H1 (cell line): ENCODE data around the gene MATN4. TPM values are rescaled to one million over a fixed set of nuclear protein-coding genes. Genes with fewer than 3 reads are reported as not detected.

Source experiments
- CTCF ChIA-PET: fragments of 300-600 bp; sonication (Branson Sonifier 250); formaldehyde crosslinking; loops from one replicate; lab custom pipeline; 2021; ENCODE audit not compliant: partially characterized antibody; lab: Charles Lee
- POLR2A ChIA-PET: fragments of 300-600 bp; sonication (Branson Sonifier 250); formaldehyde crosslinking; loops from one replicate; lab custom pipeline; 2021; ENCODE audit warnings: inconsistent platforms; ENCODE audit not compliant: partially characterized antibody; lab: Charles Lee
- DNase-seq, 2 experiments: peaks; one replicate each; pipeline versions ENCODE4 v3.0.0 to v3.0.0-alpha.2; 2010 to 2022; ENCODE audit warnings: low spot score in 2 of 2, low read depth in 1 of 2, mixed read lengths in 1 of 2
- FAIRE-seq: peaks from 2 replicates; lab custom pipeline; 2011; peaks lifted over from hg19 to GRCh38; lab: Jason Lieb, UNC
- H2AFZ ChIP-seq: 2 replicates; pipeline ENCODE4 v1.8.1; 2012; ENCODE audit warnings: low read length, inconsistent platforms
- H2AK5ac ChIP-seq: 2 replicates; pipeline ENCODE4 v1.6.1; 2013; ENCODE audit warnings: low read depth, low read length
- H2BK120ac ChIP-seq: replicated peaks from 2 replicates; pipeline ENCODE3; 2013; ENCODE audit warnings: low read depth, low read length, inconsistent platforms
- H2BK12ac ChIP-seq: 2 replicates; pipeline ENCODE4 v1.6.1; 2013; ENCODE audit warnings: low read depth, low read length
- H2BK15ac ChIP-seq: 2 replicates; pipeline ENCODE4 v1.6.1; 2013; ENCODE audit warnings: low read length
- H2BK20ac ChIP-seq: 2 replicates; pipeline ENCODE4 v1.6.1; 2013; ENCODE audit warnings: low read length
- H2BK5ac ChIP-seq: 2 replicates; pipeline ENCODE4 v1.6.1; 2013; ENCODE audit warnings: low read depth, low read length
- H3K14ac ChIP-seq: 2 replicates; pipeline ENCODE4 v1.6.1; 2013; ENCODE audit warnings: inconsistent platforms; ENCODE audit not compliant: insufficient read length
- H3K18ac ChIP-seq: 2 replicates; pipeline ENCODE4 v1.6.1; 2013; ENCODE audit warnings: low read length; ENCODE audit errors: extremely low read depth
- H3K23ac ChIP-seq: 2 replicates; pipeline ENCODE4 v1.6.1; 2013; ENCODE audit warnings: inconsistent platforms; ENCODE audit not compliant: insufficient read length
- H3K23me2 ChIP-seq: 2 replicates; pipeline ENCODE4 v1.6.1; 2013; ENCODE audit warnings: low read depth, low read length
- H3K27ac ChIP-seq: 2 replicates; pipeline ENCODE4 v1.6.1; 2011; ENCODE audit warnings: low read depth, low read length, inconsistent platforms
- H3K27me3 ChIP-seq, 4 experiments: replicated peaks in 1 of 4; 1 replicate in 1 of 4; 2 replicates in 3 of 4; pipeline versions ENCODE4 v1.6.1 to v1.8.1; 2011 to 2013; ENCODE audit warnings: low read length in 3 of 4, mild to moderate bottlenecking in 3 of 4, inconsistent platforms in 2 of 4, mixed read lengths in 2 of 4, moderate library complexity in 1 of 4; ENCODE audit not compliant: control insufficient read depth in 3 of 4, insufficient read depth in 3 of 4; ENCODE audit errors: extremely low read depth in 1 of 4
- H3K36me3 ChIP-seq, 4 experiments: 2 replicates each; pipeline versions ENCODE4 v1.6.1 to v1.8.1; 2011 to 2013; ENCODE audit warnings: mild to moderate bottlenecking in 4 of 4, low read length in 3 of 4, moderate library complexity in 2 of 4, control low read depth in 1 of 4, inconsistent platforms in 1 of 4; ENCODE audit not compliant: insufficient read depth in 4 of 4, control insufficient read depth in 2 of 4
- H3K4ac ChIP-seq: replicated peaks from 2 replicates; pipeline ENCODE3; 2013; ENCODE audit warnings: low read length, low read depth, mixed read lengths, inconsistent platforms; ENCODE audit not compliant: insufficient read length
- H3K4me1 ChIP-seq, 4 experiments: replicated peaks in 1 of 4; 1 replicate in 1 of 4; 2 replicates in 3 of 4; pipeline versions ENCODE4 v1.6.1 to v1.8.1; 2011 to 2013; ENCODE audit warnings: low read length in 3 of 4, inconsistent platforms in 2 of 4, mixed read lengths in 1 of 4; ENCODE audit not compliant: insufficient read depth in 4 of 4, control insufficient read depth in 3 of 4
- H3K4me2 ChIP-seq, 2 experiments: 2 replicates each; pipeline versions ENCODE4 v1.6.1 to v1.8.1; 2011 to 2013; ENCODE audit warnings: low read depth in 2 of 2, low read length in 2 of 2, control low read depth in 1 of 2, inconsistent platforms in 1 of 2, mild to moderate bottlenecking in 1 of 2; ENCODE audit not compliant: insufficient read depth in 1 of 2
- H3K4me3 ChIP-seq, 4 experiments: fragments of 200-600, 300-600 bp in 1 of 4; sonication (generic), shearing (Covaris generic), sonication (Bioruptor Twin) in 1 of 4; 2 replicates each; pipeline versions ENCODE4 v1.5.1 to v1.8.1; 2011 to 2016; ENCODE audit warnings: low read length in 4 of 4, low read depth in 3 of 4, control low read depth in 2 of 4, inconsistent platforms in 2 of 4, mild to moderate bottlenecking in 2 of 4, mixed read lengths in 1 of 4, moderate library complexity in 1 of 4; ENCODE audit not compliant: insufficient read depth in 2 of 4; ENCODE audit errors: extremely low read depth in 1 of 4
- H3K56ac ChIP-seq: replicated peaks from 2 replicates; pipeline ENCODE3; 2013; ENCODE audit warnings: low read depth, mild to moderate bottlenecking, mixed read lengths, low read length, inconsistent platforms; ENCODE audit not compliant: insufficient read length
- H3K79me1 ChIP-seq: 2 replicates; pipeline ENCODE4 v1.6.1; 2013; ENCODE audit warnings: low read depth, low read length, control low read depth
- H3K79me2 ChIP-seq, 2 experiments: 2 replicates each; pipeline versions ENCODE4 v1.6.1 to v1.8.1; 2012 to 2013; ENCODE audit warnings: low read length in 2 of 2, mild to moderate bottlenecking in 2 of 2, inconsistent platforms in 1 of 2; ENCODE audit not compliant: insufficient read depth in 2 of 2, control insufficient read depth in 1 of 2
- H3K9ac ChIP-seq, 4 experiments: replicated peaks in 1 of 4; 1 replicate in 1 of 4; 2 replicates in 3 of 4; pipeline versions ENCODE4 v1.6.1 to v1.8.1; 2011 to 2013; ENCODE audit warnings: low read depth in 3 of 4, low read length in 3 of 4, control low read depth in 2 of 4, mild to moderate bottlenecking in 2 of 4, moderate library complexity in 2 of 4, inconsistent platforms in 1 of 4; ENCODE audit errors: extremely low read depth in 1 of 4
- H3K9me3 ChIP-seq, 2 experiments: 2 replicates each; pipeline versions ENCODE4 v1.6.1 to v1.8.1; 2012 to 2013; ENCODE audit warnings: mild to moderate bottlenecking in 2 of 2, moderate library complexity in 2 of 2, control low read depth in 1 of 2, inconsistent platforms in 1 of 2, low read depth in 1 of 2, low read length in 1 of 2, mixed read lengths in 1 of 2; ENCODE audit not compliant: insufficient read depth in 2 of 2
- H4K20me1 ChIP-seq, 2 experiments: replicated peaks in 1 of 2; 2 replicates each; pipeline versions ENCODE3 to v1.8.1; 2011 to 2013; ENCODE audit warnings: inconsistent platforms in 2 of 2, low read length in 2 of 2, mild to moderate bottlenecking in 1 of 2; ENCODE audit not compliant: insufficient read depth in 2 of 2, control insufficient read depth in 1 of 2
- H4K5ac ChIP-seq: 2 replicates; pipeline ENCODE4 v1.6.1; 2013; ENCODE audit warnings: low read length, low read depth, mixed read lengths, inconsistent platforms; ENCODE audit not compliant: insufficient read length
- H4K8ac ChIP-seq: 2 replicates; pipeline ENCODE4 v1.8.0; 2013; ENCODE audit warnings: mild to moderate bottlenecking, moderate library complexity, low read length, inconsistent platforms; ENCODE audit not compliant: insufficient read depth; ENCODE audit errors: extremely low read depth
- H4K91ac ChIP-seq: replicated peaks from 2 replicates; pipeline ENCODE3; 2013; ENCODE audit warnings: low read length, mixed read lengths, inconsistent platforms; ENCODE audit not compliant: insufficient read length
- NANOG ChIP-seq: IDR thresholded peaks from 2 replicates; pipeline ENCODE4 v1.6.1; 2011; ENCODE audit warnings: low read length, low read depth, mild to moderate bottlenecking, inconsistent platforms; ENCODE audit not compliant: insufficient read depth, poor library complexity, severe bottlenecking
- RXRA ChIP-seq: IDR thresholded peaks from 2 replicates; pipeline ENCODE4 v1.6.1; 2011; ENCODE audit warnings: low read depth, mild to moderate bottlenecking, low read length, moderate library complexity; ENCODE audit not compliant: insufficient read depth
- polyA plus RNA-seq, 7 experiments: library from polyadenylated mRNA; depleted of rRNA in 3 of 7; stranded (reverse) in 5 of 7; unstranded in 2 of 7; fragments of >200 nt in 5 of 7; fragments of 200-250 nt in 2 of 7; gene quantifications; 1 replicate in 5 of 7; 2 replicates in 1 of 7; 4 replicates in 1 of 7; pipeline versions ENCODE4 v1.2.1 to v1.2.3, GENCODE V29; 2011 to 2013; ENCODE audit warnings: missing spikeins in 2 of 7, mixed read lengths in 2 of 7
- total RNA-seq: library from RNA; stranded (reverse); fragmentation: NEBNext Ultra II Directional; extraction: Animal tissue kit (Norgen Biotek cat#: 25700); gene quantifications from 2 replicates; pipeline ENCODE4 v1.2.1, GENCODE V29; 2021

Gene MATN4
- total and polyA plus RNA-seq, 2 of the 8 experiments (the other 6 are each of a cell fraction or from before 2014, with no cell fraction given): 2.1 to 4.4 TPM

DNA sequence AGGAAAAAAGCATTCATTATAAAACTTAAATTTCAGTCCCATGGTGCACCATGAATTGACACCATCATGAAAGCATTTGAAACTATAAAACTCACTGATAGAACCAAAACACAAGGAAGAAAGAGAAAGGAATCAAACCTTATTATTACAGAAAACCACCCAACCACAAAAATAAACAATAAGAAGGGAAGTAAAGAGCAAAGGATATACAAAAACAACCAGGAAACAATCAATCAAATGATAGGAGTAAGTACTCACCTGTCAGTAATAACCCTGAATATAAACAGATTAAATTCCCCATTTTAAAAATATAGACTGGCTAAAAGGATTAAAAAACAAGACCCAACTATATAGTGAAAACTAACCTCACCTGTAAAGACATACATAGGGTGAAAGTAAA, 59.5 kb downstream of the MATN4 start:
- Histone ChIP-seq H3K27me3 (peaks cover 0 to 2% (median 0%) of the 10 kb centered on the region in 4 experiments; a peak in 3 of 7 replicates), H2AK5ac (no peak overlapping the region), H3K9me3 (no peaks in the 10 kb centered on the region), H3K36me3 (no peaks in the 10 kb centered on the region), H4K20me1 (no peaks in the 10 kb centered on the region), H3K79me2 (no peaks in the 10 kb centered on the region), H4K5ac (no peak overlapping the region), H2BK20ac (no peak overlapping the region), H3K4me1 (no peaks in the 10 kb centered on the region), H3K23me2 (no peaks in the 10 kb centered on the region), H3K4me2 (no peak overlapping the region), H2BK5ac (no peak overlapping the region), H3K79me1 (no peaks in the 10 kb centered on the region), H2BK120ac (no peak overlapping the region), H3K56ac (no peak overlapping the region), H3K14ac (no peak overlapping the region), H3K9ac (no peak overlapping the region), H2BK15ac (no peak overlapping the region), H3K18ac (no peak overlapping the region), H3K27ac (no peak overlapping the region), H3K4ac (no peak overlapping the region), H3K4me3 (no peak overlapping the region), H3K23ac (no peak overlapping the region), H4K8ac (no peak overlapping the region), H2BK12ac (no peak overlapping the region), H4K91ac (no peak overlapping the region), H2AFZ (no peak overlapping the region)
- ChIA-PET CTCF (interaction anchor here (0.9 kb wide), 1 partner anchor 204 kb away, joined by 3 read pairs; no protein-coding TSS in a partner anchor), POLR2A (no interaction called here)
- FAIRE-seq (no peak), DNase-seq (no peak)
- TF ChIP-seq RXRA (no peak), NANOG (no peak)
